ENCODE data around the gene GLI3. TPM values are rescaled to one million over a fixed set of nuclear protein-coding genes. Genes with fewer than 3 reads are reported as not detected.

The GLI3 gene
- total RNA-seq, 1 donor = 4.3 TPM

DNA sequence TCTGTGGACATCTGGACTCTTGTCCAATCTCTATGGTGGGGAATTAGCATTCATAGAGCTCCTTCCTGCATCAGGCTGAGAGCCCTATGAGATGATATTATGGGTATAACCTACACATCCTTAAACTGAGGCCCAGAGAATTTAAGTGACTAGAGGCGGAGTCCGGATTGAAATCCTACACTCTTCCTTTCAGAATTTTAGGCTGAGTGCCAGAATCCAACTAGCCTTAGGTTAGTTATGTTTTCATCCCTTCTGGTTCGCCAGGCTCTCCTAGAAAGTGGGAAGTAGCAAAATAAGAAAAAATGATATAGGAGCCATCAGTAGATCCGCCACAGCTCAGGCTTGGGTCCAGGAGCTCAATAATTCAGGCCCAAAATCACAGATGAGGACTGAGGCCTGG is 212.5 kb downstream of the GLI3 start:
- no peak for DNase-seq (ENCODE audit: low read depth)
- TF ChIP-seq, protein P1, sequence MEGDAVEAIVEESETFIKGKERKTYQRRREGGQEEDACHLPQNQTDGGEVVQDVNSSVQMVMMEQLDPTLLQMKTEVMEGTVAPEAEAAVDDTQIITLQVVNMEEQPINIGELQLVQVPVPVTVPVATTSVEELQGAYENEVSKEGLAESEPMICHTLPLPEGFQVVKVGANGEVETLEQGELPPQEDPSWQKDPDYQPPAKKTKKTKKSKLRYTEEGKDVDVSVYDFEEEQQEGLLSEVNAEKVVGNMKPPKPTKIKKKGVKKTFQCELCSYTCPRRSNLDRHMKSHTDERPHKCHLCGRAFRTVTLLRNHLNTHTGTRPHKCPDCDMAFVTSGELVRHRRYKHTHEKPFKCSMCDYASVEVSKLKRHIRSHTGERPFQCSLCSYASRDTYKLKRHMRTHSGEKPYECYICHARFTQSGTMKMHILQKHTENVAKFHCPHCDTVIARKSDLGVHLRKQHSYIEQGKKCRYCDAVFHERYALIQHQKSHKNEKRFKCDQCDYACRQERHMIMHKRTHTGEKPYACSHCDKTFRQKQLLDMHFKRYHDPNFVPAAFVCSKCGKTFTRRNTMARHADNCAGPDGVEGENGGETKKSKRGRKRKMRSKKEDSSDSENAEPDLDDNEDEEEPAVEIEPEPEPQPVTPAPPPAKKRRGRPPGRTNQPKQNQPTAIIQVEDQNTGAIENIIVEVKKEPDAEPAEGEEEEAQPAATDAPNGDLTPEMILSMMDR (IDR thresholded peaks at IDR 0.05; ENCODE audit: insufficient read depth, low read depth, low read length) = no peak
- H3K4me3 ChIP-seq (ENCODE audit: low read depth, low read length) = no peak overlapping the region

GRCh38 chr7:42023262-42023661 is 213.7 kb downstream of the GLI3 start:
- peak; percentile 70 for DNase-seq (ENCODE audit: low read depth)
- TF ChIP-seq, protein P1 (IDR thresholded peaks at IDR 0.05; ENCODE audit: insufficient read depth, low read depth, low read length) = no peak

GRCh38 chr7:42022791-42023190 is 214.2 kb downstream of the GLI3 start:
- DNase-seq (ENCODE audit: low read depth) = no peak
- no peak overlapping the region for H3K4me3 ChIP-seq (ENCODE audit: low read depth, low read length)
- TF ChIP-seq, protein P1 (IDR thresholded peaks at IDR 0.05; ENCODE audit: insufficient read depth, low read depth, low read length) = no peak

More at GRCh38 chr7:42023262-42023661, 213.7 kb downstream of the GLI3 start:
- H3K4me3 ChIP-seq (ENCODE audit: low read depth, low read length) = no peak overlapping the region

- DNase-seq (ENCODE audit: low read depth) = no peak
- no peak overlapping the region for H3K4me3 ChIP-seq (ENCODE audit: low read depth, low read length)
- TF ChIP-seq, protein P1 (IDR thresholded peaks at IDR 0.05; ENCODE audit: insufficient read depth, low read depth, low read length) = no peak
Observed at GRCh38 chr7:42022056-42022455, 215.0 kb downstream of the GLI3 start.

DNA sequence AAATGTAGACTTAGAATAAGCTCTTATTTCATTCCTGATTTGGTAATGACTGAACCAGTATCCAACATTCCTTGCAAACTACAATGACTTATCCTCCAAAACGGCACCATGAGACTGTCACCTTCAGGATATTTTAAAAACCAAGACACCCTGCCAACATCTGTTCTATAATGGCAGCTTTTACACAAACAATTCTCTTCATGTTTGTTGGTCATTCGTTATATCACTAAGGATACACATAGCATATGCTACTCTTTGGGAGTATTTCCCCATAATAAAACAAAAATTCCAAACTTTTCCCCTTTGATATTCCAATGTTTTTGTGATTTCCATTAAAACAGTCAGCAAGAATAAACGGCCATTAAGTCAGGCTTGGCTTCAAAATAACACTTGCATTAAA is 215.4 kb downstream of the GLI3 start:
- TF ChIP-seq, protein P1 (IDR thresholded peaks at IDR 0.05; ENCODE audit: insufficient read depth, low read depth, low read length) = no peak
- H3K4me3 ChIP-seq (ENCODE audit: low read depth, low read length) = no peak overlapping the region
- DNase-seq (ENCODE audit: low read depth) = no peak

DNA sequence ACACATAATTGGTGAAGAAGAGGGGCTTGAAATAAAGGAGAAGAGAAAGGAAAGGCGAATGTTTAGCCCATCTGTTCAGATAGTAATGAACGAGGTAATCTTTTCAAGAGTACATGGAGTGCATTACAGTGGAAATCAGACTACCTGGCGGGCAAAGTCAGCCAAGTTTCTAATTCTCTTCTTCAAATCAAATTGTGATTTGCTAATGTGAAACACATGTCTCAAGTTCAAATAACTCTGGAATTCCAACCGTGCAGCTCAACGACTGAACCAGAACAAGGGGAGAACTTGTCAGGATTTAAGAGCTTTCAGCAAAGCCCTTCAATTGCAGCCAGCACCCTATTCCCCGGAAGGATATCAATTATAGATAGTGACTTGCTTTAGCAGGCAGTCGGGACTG is 216.9 kb downstream of the GLI3 start:
- H3K4me3 ChIP-seq (ENCODE audit: low read depth, low read length) = no peak overlapping the region
- TF ChIP-seq, protein P1 (IDR thresholded peaks at IDR 0.05; ENCODE audit: insufficient read depth, low read depth, low read length) = no peak
- no peak for DNase-seq (ENCODE audit: low read depth)

DNA sequence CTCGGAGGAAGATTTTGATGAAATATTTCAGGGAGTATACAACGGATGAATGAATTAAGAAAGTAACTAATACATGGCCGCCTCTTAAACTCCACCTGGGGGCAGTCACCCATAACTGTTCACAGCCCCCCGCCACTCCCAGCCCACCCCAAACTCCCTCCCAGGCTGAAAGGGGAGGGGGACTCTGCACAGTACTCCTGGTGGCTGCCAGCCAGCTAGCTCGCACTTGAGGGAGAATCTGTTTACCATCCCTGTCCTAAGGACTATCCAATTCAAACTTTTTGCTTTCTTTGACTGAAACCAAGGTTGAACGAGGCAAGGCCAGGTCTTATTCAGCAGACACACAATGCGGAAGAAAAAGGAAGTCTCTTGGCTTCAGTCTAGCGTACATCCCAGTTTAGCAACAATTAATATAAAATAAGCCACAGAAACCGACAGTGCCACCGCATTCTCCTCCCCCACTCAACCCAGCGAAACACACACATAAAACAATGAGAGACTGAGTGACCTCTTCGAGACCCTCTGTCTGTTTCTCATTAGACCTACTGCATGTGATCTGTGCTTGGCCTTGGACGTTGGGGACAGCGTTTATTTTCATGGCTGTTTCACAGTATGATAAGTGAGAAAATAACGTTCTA is 219.5 kb downstream of the GLI3 start:
- H3K4me3 ChIP-seq (ENCODE audit: low read depth, low read length) = no peak overlapping the region
- TF ChIP-seq, protein P1 (IDR thresholded peaks at IDR 0.05; ENCODE audit: insufficient read depth, low read depth, low read length) = no peak
- DNase-seq (ENCODE audit: low read depth) = no peak

Measured in fibroblast of villous mesenchyme (primary cell).